ENCODE measurements around the gene RAB20.

DNA sequence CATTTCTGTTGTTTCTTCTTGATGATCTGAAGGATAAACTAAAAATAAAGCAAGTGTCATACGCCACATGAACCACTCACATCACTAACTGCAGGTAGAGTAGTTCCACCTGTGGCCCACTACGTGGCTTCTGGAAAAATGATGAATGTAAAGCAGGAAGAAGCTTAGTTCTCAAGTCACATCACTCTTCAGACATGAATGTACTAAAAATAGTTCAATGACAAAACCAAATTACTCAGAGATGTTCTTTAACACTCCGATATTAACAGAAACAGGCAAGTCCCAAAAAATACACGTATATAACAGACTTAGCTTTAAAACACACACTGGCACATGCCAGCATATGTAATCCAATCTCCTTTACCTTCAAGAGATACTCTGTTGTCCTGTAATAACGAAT lies 21.6 kb downstream of the RAB20 start:
- no peak for TF ChIP-seq E2F4 (CRISPR knock-in tag; IDR thresholded peaks at IDR 0.05; ENCODE audit: borderline replicate concordance, low read depth)
- TF ChIP-seq, protein P1, sequence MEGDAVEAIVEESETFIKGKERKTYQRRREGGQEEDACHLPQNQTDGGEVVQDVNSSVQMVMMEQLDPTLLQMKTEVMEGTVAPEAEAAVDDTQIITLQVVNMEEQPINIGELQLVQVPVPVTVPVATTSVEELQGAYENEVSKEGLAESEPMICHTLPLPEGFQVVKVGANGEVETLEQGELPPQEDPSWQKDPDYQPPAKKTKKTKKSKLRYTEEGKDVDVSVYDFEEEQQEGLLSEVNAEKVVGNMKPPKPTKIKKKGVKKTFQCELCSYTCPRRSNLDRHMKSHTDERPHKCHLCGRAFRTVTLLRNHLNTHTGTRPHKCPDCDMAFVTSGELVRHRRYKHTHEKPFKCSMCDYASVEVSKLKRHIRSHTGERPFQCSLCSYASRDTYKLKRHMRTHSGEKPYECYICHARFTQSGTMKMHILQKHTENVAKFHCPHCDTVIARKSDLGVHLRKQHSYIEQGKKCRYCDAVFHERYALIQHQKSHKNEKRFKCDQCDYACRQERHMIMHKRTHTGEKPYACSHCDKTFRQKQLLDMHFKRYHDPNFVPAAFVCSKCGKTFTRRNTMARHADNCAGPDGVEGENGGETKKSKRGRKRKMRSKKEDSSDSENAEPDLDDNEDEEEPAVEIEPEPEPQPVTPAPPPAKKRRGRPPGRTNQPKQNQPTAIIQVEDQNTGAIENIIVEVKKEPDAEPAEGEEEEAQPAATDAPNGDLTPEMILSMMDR (IDR thresholded peaks at IDR 0.05) = no peak
- TF ChIP-seq, protein P2, sequence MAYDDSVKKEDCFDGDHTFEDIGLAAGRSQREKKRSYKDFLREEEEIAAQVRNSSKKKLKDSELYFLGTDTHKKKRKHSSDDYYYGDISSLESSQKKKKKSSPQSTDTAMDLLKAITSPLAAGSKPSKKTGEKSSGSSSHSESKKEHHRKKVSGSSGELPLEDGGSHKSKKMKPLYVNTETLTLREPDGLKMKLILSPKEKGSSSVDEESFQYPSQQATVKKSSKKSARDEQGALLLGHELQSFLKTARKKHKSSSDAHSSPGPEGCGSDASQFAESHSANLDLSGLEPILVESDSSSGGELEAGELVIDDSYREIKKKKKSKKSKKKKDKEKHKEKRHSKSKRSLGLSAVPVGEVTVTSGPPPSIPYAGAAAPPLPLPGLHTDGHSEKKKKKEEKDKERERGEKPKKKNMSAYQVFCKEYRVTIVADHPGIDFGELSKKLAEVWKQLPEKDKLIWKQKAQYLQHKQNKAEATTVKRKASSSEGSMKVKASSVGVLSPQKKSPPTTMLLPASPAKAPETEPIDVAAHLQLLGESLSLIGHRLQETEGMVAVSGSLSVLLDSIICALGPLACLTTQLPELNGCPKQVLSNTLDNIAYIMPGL (CRISPR knock-in tag; IDR thresholded peaks at IDR 0.05) = no peak
- TF ChIP-seq SP1 (CRISPR knock-in tag; conservative IDR thresholded peaks at IDR 0.05) = no peak
- no peak for TF ChIP-seq TCF7 (CRISPR knock-in tag; IDR thresholded peaks at IDR 0.05; ENCODE audit: low read depth)
